SK-N-SH (cell line): ENCODE results near the gene ACSM5. TPM values are rescaled to one million over a fixed set of nuclear protein-coding genes. Genes with fewer than 3 reads are reported as not detected.

Experiments used
- CTCF ChIA-PET: fragments of 300-600, 350-600 bp; formaldehyde crosslinking; extraction: SDS; loops from one replicate; lab custom pipeline; 2021; lab: Yijun Ruan, JAX
- POLR2A ChIA-PET: fragments of 350-600 bp; sonication (Branson Sonifier 250); formaldehyde crosslinking; extraction: SDS; loops from one replicate; lab custom pipeline; 2020; ENCODE audit warnings: antibody characterized with exemption, inconsistent platforms; lab: Yijun Ruan, JAX
- DNase-seq: peaks from one replicate; pipeline ENCODE4 v3.0.0; 2012
- H2AFZ ChIP-seq: fragments of 200-600 bp; sonication (generic); 2 replicates; pipeline ENCODE4 v1.8.1; 2016; ENCODE audit warnings: antibody characterized with exemption, mild to moderate bottlenecking, low read depth
- H3F3A ChIP-seq: fragments of 200-600 bp; sonication (generic); replicated peaks from 2 replicates; pipeline ENCODE3; 2016; ENCODE audit warnings: antibody characterized with exemption, mild to moderate bottlenecking; ENCODE audit not compliant: insufficient read depth
- H3K27ac ChIP-seq, 2 experiments: fragments of 200-500 bp in 1 of 2; fragments of 200-600 bp in 1 of 2; sonication (Bioruptor generic) in 1 of 2; sonication (generic), shearing (Covaris generic) in 1 of 2; 2 replicates each; pipeline versions ENCODE4 v1.5.1 to v1.6.1; 2014 to 2016; ENCODE audit warnings: low read depth in 2 of 2, inconsistent platforms in 1 of 2, low read length in 1 of 2, mild to moderate bottlenecking in 1 of 2, mixed read lengths in 1 of 2
- H3K27me3 ChIP-seq: fragments of 200-600 bp; sonication (generic), shearing (Covaris generic); 2 replicates; pipeline ENCODE4 v1.6.1; 2016; ENCODE audit warnings: mixed run types; ENCODE audit not compliant: insufficient read depth
- H3K36me3 ChIP-seq, 2 experiments: fragments of 200-500 bp in 1 of 2; fragments of 200-600 bp in 1 of 2; sonication (Bioruptor generic) in 1 of 2; sonication (generic) in 1 of 2; replicated peaks in 1 of 2; 2 replicates each; pipeline versions ENCODE3 to v1.5.1; 2014 to 2016; ENCODE audit warnings: low read length in 1 of 2, mild to moderate bottlenecking in 1 of 2; ENCODE audit not compliant: insufficient read depth in 2 of 2, control insufficient read depth in 1 of 2
- H3K4me1 ChIP-seq, 2 experiments: fragments of 200-500 bp in 1 of 2; fragments of 200-600 bp in 1 of 2; sonication (Bioruptor generic) in 1 of 2; sonication (generic), shearing (Covaris generic) in 1 of 2; 2 replicates each; pipeline versions ENCODE4 v1.5.1 to v1.6.1; 2014 to 2016; ENCODE audit warnings: low read depth in 1 of 2, low read length in 1 of 2, mixed run types in 1 of 2; ENCODE audit not compliant: insufficient read depth in 2 of 2, control insufficient read depth in 1 of 2
- H3K4me2 ChIP-seq: fragments of 200-600 bp; sonication (generic), shearing (Covaris generic); 2 replicates; pipeline ENCODE4 v1.6.1; 2017; ENCODE audit warnings: mixed run types
- H3K4me3 ChIP-seq, 2 experiments: fragments of 200-500 bp in 1 of 2; fragments of 200-600 bp in 1 of 2; sonication (Bioruptor generic) in 1 of 2; sonication (generic), shearing (Covaris generic) in 1 of 2; 2 replicates each; pipeline versions ENCODE4 v1.5.1 to v1.8.1; 2014 to 2016; ENCODE audit warnings: low read depth in 2 of 2, inconsistent platforms in 1 of 2, low read length in 1 of 2, mild to moderate bottlenecking in 1 of 2, mixed read lengths in 1 of 2, moderate library complexity in 1 of 2
- H3K79me2 ChIP-seq: fragments of 200-600 bp; sonication (generic); 2 replicates; pipeline ENCODE4 v1.8.1; 2017; ENCODE audit warnings: mild to moderate bottlenecking; ENCODE audit not compliant: insufficient read depth
- H3K9ac ChIP-seq: fragments of 200-600 bp; sonication (generic); 2 replicates; pipeline ENCODE4 v1.6.1; 2017; ENCODE audit warnings: mixed run types
- H3K9me2 ChIP-seq: fragments of 200-600 bp; sonication (generic); 2 replicates; pipeline ENCODE4 v1.6.1; 2017; ENCODE audit warnings: mixed run types
- H3K9me3 ChIP-seq: fragments of 200-600 bp; sonication (generic); 2 replicates; pipeline ENCODE4 v1.6.1; 2017; ENCODE audit warnings: mixed run types, mild to moderate bottlenecking, moderate library complexity
- H4K20me1 ChIP-seq: fragments of 200-600 bp; sonication (generic); 2 replicates; pipeline ENCODE4 v1.6.1; 2017; ENCODE audit warnings: mild to moderate bottlenecking, mixed run types; ENCODE audit not compliant: insufficient read depth
- EP300 ChIP-seq, 2 experiments: IDR thresholded peaks; 2 replicates each; pipeline versions ENCODE4 v1.4.0 to v1.6.1; 2012; ENCODE audit warnings: borderline replicate concordance in 1 of 2, low read depth in 1 of 2, low read length in 1 of 2
- EZH2phosphoT487 ChIP-seq: fragments of 200-600 bp; sonication (generic); IDR thresholded peaks from 2 replicates; pipeline ENCODE4 v1.6.1; 2017; ENCODE audit warnings: low read depth, mixed run types, mild to moderate bottlenecking, antibody characterized with exemption, moderate library complexity, borderline replicate concordance
- FOSL2 ChIP-seq: IDR thresholded peaks from 2 replicates; pipeline ENCODE4 v1.4.0; 2012; ENCODE audit warnings: low read depth, mild to moderate bottlenecking, moderate library complexity, borderline replicate concordance
- FOXM1 ChIP-seq: IDR thresholded peaks from 2 replicates; pipeline ENCODE4 v1.4.0; 2012; ENCODE audit warnings: low read depth, mild to moderate bottlenecking
- GABPA ChIP-seq: IDR thresholded peaks from 2 replicates; pipeline ENCODE4 v1.4.0; 2012; ENCODE audit warnings: low read depth, mild to moderate bottlenecking
- IRF3 ChIP-seq: fragments of 150-350 bp; IDR thresholded peaks from 2 replicates; pipeline ENCODE4 v1.6.1; 2016; ENCODE audit warnings: mild to moderate bottlenecking, low read depth, low read length
- MAX ChIP-seq: IDR thresholded peaks from 2 replicates; pipeline ENCODE4 v1.4.0; 2012; ENCODE audit warnings: low read depth
- MEF2A ChIP-seq: IDR thresholded peaks from 2 replicates; pipeline ENCODE4 v1.4.0; 2012; ENCODE audit warnings: low read depth, borderline replicate concordance
- MXI1 ChIP-seq: IDR thresholded peaks from 2 replicates; pipeline ENCODE4 v1.6.1; 2012; ENCODE audit warnings: mild to moderate bottlenecking, low read depth, low read length, improper control_type of control experiment
- NFIC ChIP-seq: IDR thresholded peaks from 2 replicates; pipeline ENCODE4 v1.4.0; 2012; ENCODE audit warnings: borderline replicate concordance
- RFX5 ChIP-seq: IDR thresholded peaks from 2 replicates; pipeline ENCODE4 v1.6.1; 2012; ENCODE audit warnings: mild to moderate bottlenecking, improper control_type of control experiment, low read length
- RXRA ChIP-seq: IDR thresholded peaks from 2 replicates; pipeline ENCODE4 v1.4.0; 2012; ENCODE audit warnings: low read depth, mild to moderate bottlenecking, borderline replicate concordance
- SMC3 ChIP-seq: IDR thresholded peaks from 2 replicates; pipeline ENCODE4 v1.6.1; 2012; ENCODE audit warnings: low read depth, low read length, improper control_type of control experiment
- USF1 ChIP-seq: IDR thresholded peaks from 2 replicates; pipeline ENCODE4 v1.4.0; 2012; ENCODE audit warnings: low read depth, borderline replicate concordance
- USF2 ChIP-seq: fragments of 150-350 bp; IDR thresholded peaks from 2 replicates; pipeline ENCODE4 v1.6.1; 2017; ENCODE audit warnings: antibody characterized with exemption, low read length, low read depth, borderline replicate concordance
- YY1 ChIP-seq: IDR thresholded peaks from 2 replicates; pipeline ENCODE4 v1.4.0; 2012; ENCODE audit warnings: low read depth, mild to moderate bottlenecking
- ZBTB33 ChIP-seq: IDR thresholded peaks from 2 replicates; pipeline ENCODE4 v1.4.0; 2012; ENCODE audit warnings: low read depth, borderline replicate concordance
- WGBS: methylation state at CpG from one replicate; pipeline ENCODE4 v1.1.6; 2017; ENCODE audit warnings: low lambda C conversion rate; 5-methylcytosine and 5-hydroxymethylcytosine counted together
- polyA plus RNA-seq, 3 experiments: library from polyadenylated mRNA; depleted of rRNA; stranded (reverse); fragments of >200 nt; gene quantifications; 2 replicates each; pipeline ENCODE4 v1.2.3, GENCODE V29; 2012
- TF ChIP-seq, protein P1 (sequence below): IDR thresholded peaks from 2 replicates; pipeline ENCODE4; 2012
- TF ChIP-seq, protein P2 (sequence below): fragments of 200-600 bp; sonication (generic); IDR thresholded peaks from 2 replicates; pipeline ENCODE4 v1.6.1; 2017; ENCODE audit warnings: antibody characterized with exemption, mild to moderate bottlenecking, moderate library complexity

ACSM5 gene
- polyA plus RNA-seq, 1 of the 3 experiments (the other 2 are of a cell fraction): not detected

GRCh38 chr16:20380782-20381181 is 28.6 kb upstream of the ACSM5 start:
- no peaks in the 10 kb centered on the region for H3K79me2 ChIP-seq
- CTCF ChIA-PET: interaction anchor here (0.6 to 10.2 kb wide), 5 partner anchors 10 to 482 kb away, joined by 3 to 184 read pairs (median 3); no protein-coding TSS in a partner anchor
- H3K9me3 ChIP-seq: no peaks in the 10 kb centered on the region
- no peak overlapping the region for H3K9ac ChIP-seq
- no peak overlapping the region for H3K27ac ChIP-seq
- H3F3A ChIP-seq: no peaks in the 10 kb centered on the region
- H2AFZ ChIP-seq: no peak overlapping the region
- no peaks in the 10 kb centered on the region; the same call in 1 of the 2 replicates for H3K27me3 ChIP-seq
- 0% methylated on average over 2 of the region's 3 CpGs for WGBS
- no peak for DNase-seq
- no peak for TF ChIP-seq NFIC
- TF ChIP-seq RXRA: no peak
- no peak for TF ChIP-seq SMC3
- TF ChIP-seq RFX5: no peak
- TF ChIP-seq ZBTB33: no peak
- no peak for TF ChIP-seq IRF3
- no peak for TF ChIP-seq MXI1
- TF ChIP-seq YY1: no peak
- TF ChIP-seq EZH2phosphoT487: no peak
- TF ChIP-seq FOSL2: no peak
- TF ChIP-seq USF2: no peak
- no peak for TF ChIP-seq EP300 (IDR thresholded peaks at IDR 0.05; ENCODE audit: borderline replicate concordance in 1 of 2, low read depth in 1 of 2, low read length in 1 of 2)
- TF ChIP-seq GABPA: no peak
- no peak for TF ChIP-seq MEF2A
- no peak for TF ChIP-seq FOXM1
- no peak for TF ChIP-seq MAX
- TF ChIP-seq USF1: no peak
- TF ChIP-seq, protein P1, sequence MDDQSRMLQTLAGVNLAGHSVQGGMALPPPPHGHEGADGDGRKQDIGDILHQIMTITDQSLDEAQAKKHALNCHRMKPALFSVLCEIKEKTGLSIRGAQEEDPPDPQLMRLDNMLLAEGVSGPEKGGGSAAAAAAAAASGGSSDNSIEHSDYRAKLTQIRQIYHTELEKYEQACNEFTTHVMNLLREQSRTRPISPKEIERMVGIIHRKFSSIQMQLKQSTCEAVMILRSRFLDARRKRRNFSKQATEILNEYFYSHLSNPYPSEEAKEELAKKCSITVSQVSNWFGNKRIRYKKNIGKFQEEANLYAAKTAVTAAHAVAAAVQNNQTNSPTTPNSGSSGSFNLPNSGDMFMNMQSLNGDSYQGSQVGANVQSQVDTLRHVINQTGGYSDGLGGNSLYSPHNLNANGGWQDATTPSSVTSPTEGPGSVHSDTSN: no peak
- TF ChIP-seq, protein P2, sequence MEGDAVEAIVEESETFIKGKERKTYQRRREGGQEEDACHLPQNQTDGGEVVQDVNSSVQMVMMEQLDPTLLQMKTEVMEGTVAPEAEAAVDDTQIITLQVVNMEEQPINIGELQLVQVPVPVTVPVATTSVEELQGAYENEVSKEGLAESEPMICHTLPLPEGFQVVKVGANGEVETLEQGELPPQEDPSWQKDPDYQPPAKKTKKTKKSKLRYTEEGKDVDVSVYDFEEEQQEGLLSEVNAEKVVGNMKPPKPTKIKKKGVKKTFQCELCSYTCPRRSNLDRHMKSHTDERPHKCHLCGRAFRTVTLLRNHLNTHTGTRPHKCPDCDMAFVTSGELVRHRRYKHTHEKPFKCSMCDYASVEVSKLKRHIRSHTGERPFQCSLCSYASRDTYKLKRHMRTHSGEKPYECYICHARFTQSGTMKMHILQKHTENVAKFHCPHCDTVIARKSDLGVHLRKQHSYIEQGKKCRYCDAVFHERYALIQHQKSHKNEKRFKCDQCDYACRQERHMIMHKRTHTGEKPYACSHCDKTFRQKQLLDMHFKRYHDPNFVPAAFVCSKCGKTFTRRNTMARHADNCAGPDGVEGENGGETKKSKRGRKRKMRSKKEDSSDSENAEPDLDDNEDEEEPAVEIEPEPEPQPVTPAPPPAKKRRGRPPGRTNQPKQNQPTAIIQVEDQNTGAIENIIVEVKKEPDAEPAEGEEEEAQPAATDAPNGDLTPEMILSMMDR: no peak
- H3K4me1 ChIP-seq: no peaks in the 10 kb centered on the region; a peak in 1 of 4 replicates
- no peaks in the 10 kb centered on the region for H3K36me3 ChIP-seq
- no peak overlapping the region for H3K4me3 ChIP-seq
- POLR2A ChIA-PET: no interaction called here
- H3K9me2 ChIP-seq: no peaks in the 10 kb centered on the region
- no peaks in the 10 kb centered on the region for H4K20me1 ChIP-seq
- no peak overlapping the region for H3K4me2 ChIP-seq
